ENCODE results near the gene GJD3. TPM values are rescaled to one million over a fixed set of nuclear protein-coding genes. Genes with fewer than 3 reads are reported as not detected.

The GJD3 gene
- 0.23 and 0.35 TPM in 2 replicates for total RNA-seq (ENCODE audit: low replicate concordance)

GRCh38 chr17:40364121-40364861 is at the start of gene GJD3:
GJD3 (minus strand) TSS chr17:40364737; CDS start chr17:40363815, 922 bp downstream.

Other genes with a start within 250 kb of the GJD3 start
- gene MSL1, start 242.8 kb downstream of the GJD3 start, total RNA-seq (ENCODE audit: low replicate concordance) = 24.0 and 26.5 TPM in 2 replicates
- 16.8 and 18.0 TPM in 2 replicates for gene CASC3, start 224.2 kb downstream of the GJD3 start, total RNA-seq (ENCODE audit: low replicate concordance)
- gene RAPGEFL1, start 187.3 kb downstream of the GJD3 start, total RNA-seq (ENCODE audit: low replicate concordance) = 0.70 and 0.98 TPM in 2 replicates
- gene WIPF2, start 145.4 kb downstream of the GJD3 start, total RNA-seq (ENCODE audit: low replicate concordance) = 3.6 and 4.1 TPM in 2 replicates
- 1.5 and 5.6 TPM in 2 replicates for gene CDC6, start 76.9 kb downstream of the GJD3 start, total RNA-seq (ENCODE audit: low replicate concordance)
- 5.7 and 11.7 TPM in 2 replicates for gene RARA, start 55.6 kb downstream of the GJD3 start, total RNA-seq (ENCODE audit: low replicate concordance)
- gene TOP2A, start 53.2 kb upstream of the GJD3 start, total RNA-seq (ENCODE audit: low replicate concordance) = 1.4 and 20.0 TPM in 2 replicates
- 92.4 and 288 TPM in 2 replicates for gene IGFBP4, start 78.7 kb upstream of the GJD3 start, total RNA-seq (ENCODE audit: low replicate concordance)
- gene TNS4, start 136.9 kb upstream of the GJD3 start, total RNA-seq (ENCODE audit: low replicate concordance) = not detected in 2 replicates
- not detected in 2 replicates for gene CCR7, start 200.7 kb upstream of the GJD3 start, total RNA-seq (ENCODE audit: low replicate concordance)

All from smooth muscle cell of the coronary artery (primary cell).